Measurements from ENCODE around the gene CDH4. TPM values are rescaled to one million over a fixed set of nuclear protein-coding genes. Genes with fewer than 3 reads are reported as not detected.

The CDH4 gene
- total RNA-seq, 1 experiment from 2014 or later: 25.0 TPM

- Mint-ChIP-seq H3K36me3 (ENCODE audit: insufficient read depth, unreplicated experiment) (no peaks in the 10 kb centered on the region), H3K27me3 (ENCODE audit: insufficient read depth, unreplicated experiment) (no peaks in the 10 kb centered on the region), H3K9me3 (ENCODE audit: unreplicated experiment) (peaks cover under 1% of the 10 kb centered on the region), H3K4me1 (ENCODE audit: insufficient read depth, unreplicated experiment) (no peaks in the 10 kb centered on the region), H3K4me3 (ENCODE audit: unreplicated experiment) (no peak overlapping the region), H3K27ac (ENCODE audit: low read depth, unreplicated experiment) (no peak overlapping the region)
- intact Hi-C loops (cut with micrococcal nuclease): no loop called here
- ChIA-PET POLR2A (no interaction called here), CTCF (interaction anchor here (0.9 kb wide), 1 partner anchor 21 kb away, joined by 4 read pairs; no protein-coding TSS in a partner anchor)
- no TSS peak for BruUV-seq (replicated peaks)
- TF ChIP-seq, protein P1, sequence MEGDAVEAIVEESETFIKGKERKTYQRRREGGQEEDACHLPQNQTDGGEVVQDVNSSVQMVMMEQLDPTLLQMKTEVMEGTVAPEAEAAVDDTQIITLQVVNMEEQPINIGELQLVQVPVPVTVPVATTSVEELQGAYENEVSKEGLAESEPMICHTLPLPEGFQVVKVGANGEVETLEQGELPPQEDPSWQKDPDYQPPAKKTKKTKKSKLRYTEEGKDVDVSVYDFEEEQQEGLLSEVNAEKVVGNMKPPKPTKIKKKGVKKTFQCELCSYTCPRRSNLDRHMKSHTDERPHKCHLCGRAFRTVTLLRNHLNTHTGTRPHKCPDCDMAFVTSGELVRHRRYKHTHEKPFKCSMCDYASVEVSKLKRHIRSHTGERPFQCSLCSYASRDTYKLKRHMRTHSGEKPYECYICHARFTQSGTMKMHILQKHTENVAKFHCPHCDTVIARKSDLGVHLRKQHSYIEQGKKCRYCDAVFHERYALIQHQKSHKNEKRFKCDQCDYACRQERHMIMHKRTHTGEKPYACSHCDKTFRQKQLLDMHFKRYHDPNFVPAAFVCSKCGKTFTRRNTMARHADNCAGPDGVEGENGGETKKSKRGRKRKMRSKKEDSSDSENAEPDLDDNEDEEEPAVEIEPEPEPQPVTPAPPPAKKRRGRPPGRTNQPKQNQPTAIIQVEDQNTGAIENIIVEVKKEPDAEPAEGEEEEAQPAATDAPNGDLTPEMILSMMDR (IDR thresholded peaks at IDR 0.05; ENCODE audit: unreplicated experiment): no peak
- no peak for DNase-seq (ENCODE audit: unreplicated experiment)
These were observed 223.7 kb downstream of the CDH4 start for GRCh38 chr20:61475729-61476128.

- intact Hi-C loops (cut with micrococcal nuclease): no loop called here
- no peak overlapping the region for H3K27ac Mint-ChIP-seq (ENCODE audit: low read depth, unreplicated experiment)
- ChIA-PET CTCF (interaction anchor here (0.7 kb wide), 1 partner anchor 20 kb away, joined by 3 read pairs; no protein-coding TSS in a partner anchor), POLR2A (no interaction called here)
- TF ChIP-seq, protein P1 (IDR thresholded peaks at IDR 0.05; ENCODE audit: unreplicated experiment): no peak
- no peaks in the 10 kb centered on the region for H3K9me3 Mint-ChIP-seq (ENCODE audit: unreplicated experiment)
- H3K4me3 Mint-ChIP-seq (ENCODE audit: unreplicated experiment): no peak overlapping the region
- no peak for DNase-seq (ENCODE audit: unreplicated experiment)
- no peaks in the 10 kb centered on the region for H3K36me3 Mint-ChIP-seq (ENCODE audit: insufficient read depth, unreplicated experiment)
- H3K4me1 Mint-ChIP-seq (ENCODE audit: insufficient read depth, unreplicated experiment): no peaks in the 10 kb centered on the region
- BruUV-seq (replicated peaks): no TSS peak
- H3K27me3 Mint-ChIP-seq (ENCODE audit: insufficient read depth, unreplicated experiment): no peaks in the 10 kb centered on the region
These were observed 224.9 kb downstream of the CDH4 start for GRCh38 chr20:61476956-61477355.

DNA sequence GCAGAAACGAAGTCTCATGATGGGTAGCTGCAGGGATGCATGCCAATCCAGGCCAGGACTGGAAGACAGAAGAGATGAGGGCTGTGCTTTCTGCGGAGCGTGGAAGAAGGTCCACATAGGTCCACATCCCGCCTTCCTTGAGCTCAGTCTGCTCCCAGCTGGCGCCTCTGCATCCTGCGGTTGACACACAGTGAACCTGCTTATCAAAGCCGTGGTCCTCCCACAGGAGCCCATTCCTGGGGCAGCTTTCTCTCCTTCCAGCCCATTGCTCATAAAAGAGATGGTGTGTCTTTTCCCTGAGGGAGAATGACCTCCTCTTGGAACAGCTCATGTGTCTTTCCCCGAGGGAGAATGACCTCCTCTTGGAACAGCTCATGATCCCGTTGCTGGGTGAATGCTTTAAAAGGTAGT lies 225.4 kb downstream of the CDH4 start:
- intact Hi-C loops (cut with micrococcal nuclease): no loop called here
- H3K27ac Mint-ChIP-seq (ENCODE audit: low read depth, unreplicated experiment): no peak overlapping the region
- no TSS peak for BruUV-seq (replicated peaks)
- CTCF ChIA-PET: interaction anchor here (0.7 kb wide), 1 partner anchor 21 kb away, joined by 3 read pairs; no protein-coding TSS in a partner anchor
- POLR2A ChIA-PET: no interaction called here
- TF ChIP-seq, protein P1 (IDR thresholded peaks at IDR 0.05; ENCODE audit: unreplicated experiment): no peak
- H3K9me3 Mint-ChIP-seq (ENCODE audit: unreplicated experiment): no peaks in the 10 kb centered on the region
- H3K4me3 Mint-ChIP-seq (ENCODE audit: unreplicated experiment): no peak overlapping the region
- H3K27me3 Mint-ChIP-seq (ENCODE audit: insufficient read depth, unreplicated experiment): no peaks in the 10 kb centered on the region
- no peaks in the 10 kb centered on the region for H3K36me3 Mint-ChIP-seq (ENCODE audit: insufficient read depth, unreplicated experiment)
- no peak for DNase-seq (ENCODE audit: unreplicated experiment)
- no peaks in the 10 kb centered on the region for H3K4me1 Mint-ChIP-seq (ENCODE audit: insufficient read depth, unreplicated experiment)

DNA sequence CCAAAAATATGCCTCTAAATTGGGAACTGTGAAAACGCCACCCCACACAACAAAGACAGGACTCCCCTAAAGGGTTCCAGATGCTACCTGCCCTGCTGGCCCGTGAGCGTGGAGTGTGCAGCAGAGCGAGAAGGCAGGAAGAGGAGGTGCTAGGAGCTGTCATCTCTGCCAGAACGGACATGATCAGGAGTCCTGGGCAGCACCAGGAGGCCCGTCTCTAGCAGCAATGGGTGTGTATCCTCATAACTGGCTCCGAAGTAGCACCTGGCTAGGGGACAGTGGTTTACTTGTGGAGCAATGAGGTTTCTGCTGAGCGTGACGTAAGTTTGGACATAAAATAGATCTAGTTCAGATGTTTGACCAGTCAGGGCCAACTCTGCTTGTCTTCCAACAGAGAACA lies 226.0 kb downstream of the CDH4 start:
- TF ChIP-seq, protein P1 (IDR thresholded peaks at IDR 0.05; ENCODE audit: unreplicated experiment): no peak
- Mint-ChIP-seq H3K9me3 (ENCODE audit: unreplicated experiment) (no peaks in the 10 kb centered on the region), H3K36me3 (ENCODE audit: insufficient read depth, unreplicated experiment) (no peaks in the 10 kb centered on the region), H3K27ac (ENCODE audit: low read depth, unreplicated experiment) (no peak overlapping the region), H3K27me3 (ENCODE audit: insufficient read depth, unreplicated experiment) (no peaks in the 10 kb centered on the region), H3K4me1 (ENCODE audit: insufficient read depth, unreplicated experiment) (no peaks in the 10 kb centered on the region), H3K4me3 (ENCODE audit: unreplicated experiment) (no peak overlapping the region)
- ChIA-PET POLR2A (no interaction called here), CTCF (interaction anchor here (0.6 kb wide), 1 partner anchor 120 kb away, joined by 4 read pairs; no protein-coding TSS in a partner anchor)
- no peak for DNase-seq (ENCODE audit: unreplicated experiment)
- no TSS peak for BruUV-seq (replicated peaks)
- intact Hi-C loops (cut with micrococcal nuclease): no loop called here

Measured in MCF 10A (cell line).